GM18519 (cell line): ENCODE results near the gene MAST4.
A peak's percentile ranks its signal among the peaks of the same experiment; 100 is the strongest.
"Not testable (repeated sequence)": the region's sequence is repeated elsewhere in the genome, so short reads cannot be mapped to it uniquely, and the experiment has no call there.

Experiments
- ATAC-seq: cut with Tn5 transposase; IDR thresholded peaks from one replicate; pipeline ENCODE4 v1.9.1; 2021; ENCODE audit warnings: mild to moderate bottlenecking, moderate library complexity; ENCODE audit not compliant: unreplicated experiment, low FRiP score

The MAST4 gene

GRCh38 chr5:67164856-67165525 lies 568.8 kb downstream of the MAST4 start:
- no peak for ATAC-seq

- ATAC-seq = peak; percentile 61
These were observed 569.6 kb downstream of the MAST4 start for GRCh38 chr5:67165526-67166459.

GRCh38 chr5:67166460-67167285 lies 570.5 kb downstream of the MAST4 start:
- peak; percentile 22 for ATAC-seq

- ATAC-seq = no peak
These were observed 571.9 kb downstream of the MAST4 start for GRCh38 chr5:67168069-67168468.

GRCh38 chr5:67170767-67171166 lies 574.6 kb downstream of the MAST4 start:
- no peak for ATAC-seq

- ATAC-seq = not testable (repeated sequence)
These were observed 577.2 kb downstream of the MAST4 start for GRCh38 chr5:67173351-67173750.

GRCh38 chr5:67173959-67174358 lies 577.8 kb downstream of the MAST4 start:
- no peak for ATAC-seq

- no peak for ATAC-seq
These were observed 580.7 kb downstream of the MAST4 start for GRCh38 chr5:67176936-67177335.

GRCh38 chr5:67178085-67178484 lies 581.9 kb downstream of the MAST4 start:
- ATAC-seq = no peak

GRCh38 chr5:67178966-67179365 lies 582.8 kb downstream of the MAST4 start:
- ATAC-seq = no peak

- no peak for ATAC-seq
These were observed 583.6 kb downstream of the MAST4 start for GRCh38 chr5:67179697-67180361.

GRCh38 chr5:67181648-67182221 lies 585.5 kb downstream of the MAST4 start:
- ATAC-seq = no peak

GRCh38 chr5:67182301-67182790 lies 586.2 kb downstream of the MAST4 start:
- ATAC-seq = no peak

- ATAC-seq = no peak
These were observed 587.7 kb downstream of the MAST4 start for GRCh38 chr5:67183859-67184258.

- no peak for ATAC-seq
These were observed 591.0 kb downstream of the MAST4 start for GRCh38 chr5:67187006-67187715.

- ATAC-seq = no peak
These were observed 592.3 kb downstream of the MAST4 start for GRCh38 chr5:67188274-67189078.

- no peak for ATAC-seq
These were observed 592.8 kb downstream of the MAST4 start for GRCh38 chr5:67189079-67189354.

GRCh38 chr5:67189931-67190330 lies 593.7 kb downstream of the MAST4 start:
- ATAC-seq = no peak

- ATAC-seq = no peak
These were observed 594.2 kb downstream of the MAST4 start for GRCh38 chr5:67190410-67190809.
